GM10266 (cell line): ENCODE measurements around the gene ATP6V1E1.
"Not testable (repeated sequence)": the region's sequence is repeated elsewhere in the genome, so short reads cannot be mapped to it uniquely, and the experiment has no call there.

Experiments
- DNase-seq: peaks from one replicate; pipeline ENCODE4 v3.0.0; 2012; ENCODE audit errors: extremely low spot score
- TF ChIP-seq, protein P1 (sequence below): IDR thresholded peaks from 2 replicates; pipeline ENCODE4 v1.5.1; 2012; ENCODE audit warnings: mild to moderate bottlenecking, low read depth; ENCODE audit not compliant: control insufficient read depth, insufficient read depth; ENCODE audit errors: missing control alignments

Gene ATP6V1E1

DNA sequence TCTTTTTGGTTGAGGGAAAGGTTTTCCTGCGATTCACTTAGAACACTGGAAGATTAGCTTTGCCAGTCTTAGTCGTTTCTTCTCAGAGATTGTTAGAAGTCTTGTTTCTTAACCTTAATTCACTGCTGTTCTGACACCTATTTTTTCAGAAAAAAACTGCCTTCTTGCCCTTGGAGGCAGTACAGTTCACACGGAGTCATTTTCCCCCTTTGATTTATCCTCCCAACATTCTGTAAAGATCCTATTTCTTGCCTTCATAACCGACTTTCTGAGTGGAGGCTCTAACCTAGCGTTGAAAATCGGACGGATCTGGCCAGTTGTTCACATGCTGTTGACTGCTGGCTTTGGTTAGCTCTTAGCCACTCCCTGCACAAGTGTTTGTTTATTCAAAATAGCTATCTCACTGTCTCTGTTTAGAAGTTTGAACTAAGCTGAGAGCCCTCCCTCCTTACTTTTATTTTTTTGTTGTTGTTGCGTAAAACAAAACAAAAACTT, 10.7 kb upstream of the ATP6V1E1 start:
- peak; percentile 52 for DNase-seq
- TF ChIP-seq, protein P1, sequence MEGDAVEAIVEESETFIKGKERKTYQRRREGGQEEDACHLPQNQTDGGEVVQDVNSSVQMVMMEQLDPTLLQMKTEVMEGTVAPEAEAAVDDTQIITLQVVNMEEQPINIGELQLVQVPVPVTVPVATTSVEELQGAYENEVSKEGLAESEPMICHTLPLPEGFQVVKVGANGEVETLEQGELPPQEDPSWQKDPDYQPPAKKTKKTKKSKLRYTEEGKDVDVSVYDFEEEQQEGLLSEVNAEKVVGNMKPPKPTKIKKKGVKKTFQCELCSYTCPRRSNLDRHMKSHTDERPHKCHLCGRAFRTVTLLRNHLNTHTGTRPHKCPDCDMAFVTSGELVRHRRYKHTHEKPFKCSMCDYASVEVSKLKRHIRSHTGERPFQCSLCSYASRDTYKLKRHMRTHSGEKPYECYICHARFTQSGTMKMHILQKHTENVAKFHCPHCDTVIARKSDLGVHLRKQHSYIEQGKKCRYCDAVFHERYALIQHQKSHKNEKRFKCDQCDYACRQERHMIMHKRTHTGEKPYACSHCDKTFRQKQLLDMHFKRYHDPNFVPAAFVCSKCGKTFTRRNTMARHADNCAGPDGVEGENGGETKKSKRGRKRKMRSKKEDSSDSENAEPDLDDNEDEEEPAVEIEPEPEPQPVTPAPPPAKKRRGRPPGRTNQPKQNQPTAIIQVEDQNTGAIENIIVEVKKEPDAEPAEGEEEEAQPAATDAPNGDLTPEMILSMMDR = no peak

DNA sequence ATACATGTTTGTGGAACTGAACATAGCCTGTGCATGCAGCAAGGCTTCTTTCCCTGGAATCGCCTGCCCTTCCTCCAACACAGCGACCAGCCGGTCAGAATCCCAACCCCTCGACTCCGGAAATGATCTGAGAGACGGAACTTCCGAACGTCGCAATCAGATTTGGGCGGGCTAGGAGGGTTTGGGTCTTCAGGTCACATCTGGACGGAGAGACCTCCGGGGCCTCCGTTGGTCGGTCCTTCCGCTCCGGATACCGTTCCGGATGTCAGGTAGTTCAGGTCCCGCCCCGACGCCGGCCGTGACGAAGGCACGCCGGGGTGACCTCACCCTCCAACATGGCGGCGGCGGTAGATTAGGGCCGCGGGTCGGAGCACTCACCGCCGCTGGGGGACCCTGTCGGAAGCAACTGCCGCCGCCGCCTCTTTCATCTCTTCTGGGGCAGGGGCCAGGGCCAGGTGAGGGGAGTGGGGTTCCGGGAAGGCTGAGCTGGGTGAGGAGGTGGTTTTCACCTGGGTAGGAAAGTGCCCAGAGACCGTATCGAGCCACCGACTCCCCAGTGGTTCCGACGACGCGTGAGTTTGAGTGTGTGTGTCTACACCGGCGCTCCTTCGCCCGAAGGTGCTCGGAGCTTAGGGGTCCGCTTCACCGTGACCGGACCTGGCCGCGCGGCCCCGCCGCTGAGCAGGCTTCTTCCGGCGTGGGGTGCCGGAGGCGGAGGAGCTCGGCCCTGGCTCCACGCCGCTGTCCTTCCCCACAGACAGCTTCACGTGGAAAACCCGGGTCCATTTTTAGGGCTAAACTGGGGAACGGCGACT, 10.1 kb upstream of the ATP6V1E1 start, which contains the start of gene BCL2L13:
TSS of gene BCL2L13 (plus strand) at position 326 of the 815 bp plus-strand sequence. CDS start 16,955 bp downstream, outside the sequence.
- peak; percentile 91 for DNase-seq

DNA sequence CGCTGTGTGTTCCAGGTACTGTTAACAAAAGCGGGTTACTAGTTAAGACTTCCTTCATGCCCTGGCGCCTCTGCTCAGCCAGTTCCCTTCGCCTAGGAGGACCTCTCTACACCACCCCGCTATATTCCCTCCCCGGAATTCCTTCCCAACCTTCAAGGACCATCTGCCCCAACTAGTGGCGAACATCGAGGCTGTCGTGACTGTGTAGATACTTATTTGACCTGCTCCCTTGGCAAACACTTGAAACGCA, 9.6 kb upstream of the ATP6V1E1 start:
- DNase-seq = peak; percentile 37
- TF ChIP-seq, protein P1 = no peak

More for the DNA sequence above, 10.1 kb upstream of the ATP6V1E1 start, which contains the start of gene BCL2L13:
- TF ChIP-seq, protein P1 = peak; percentile 6

DNA sequence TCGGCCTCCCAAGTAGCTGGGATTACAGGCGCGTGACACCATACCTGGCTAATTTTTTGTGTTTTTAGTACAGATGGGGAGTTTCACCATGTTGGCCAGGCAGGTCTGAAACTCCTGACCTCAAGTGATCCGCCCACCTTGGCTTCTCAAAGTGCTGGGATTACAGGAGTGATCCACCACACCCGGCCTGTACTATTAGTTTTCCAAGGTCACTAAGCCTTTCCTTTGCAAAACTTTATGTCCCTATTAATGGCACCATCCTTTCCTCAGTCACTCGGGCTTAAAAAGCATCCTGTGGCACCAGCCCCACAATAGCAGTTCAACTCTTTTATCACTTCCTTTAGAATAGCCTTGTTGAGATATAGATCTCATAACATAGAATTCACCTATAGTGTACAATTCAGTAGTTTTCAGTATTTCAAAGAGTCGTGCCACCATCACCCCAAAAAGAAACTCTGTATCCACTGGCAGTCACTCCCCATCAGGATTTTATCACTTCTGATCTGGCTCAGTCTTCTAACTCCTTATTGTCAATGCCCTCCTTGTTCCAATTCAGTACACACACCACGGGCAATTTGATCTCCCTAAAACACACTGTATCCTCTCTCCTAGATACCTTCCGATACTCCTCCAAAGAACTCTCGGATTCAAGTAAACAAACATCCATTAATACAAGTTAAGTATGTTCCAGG, 9.1 kb upstream of the ATP6V1E1 start:
- DNase-seq = no peak
- TF ChIP-seq, protein P1 = no peak

DNA sequence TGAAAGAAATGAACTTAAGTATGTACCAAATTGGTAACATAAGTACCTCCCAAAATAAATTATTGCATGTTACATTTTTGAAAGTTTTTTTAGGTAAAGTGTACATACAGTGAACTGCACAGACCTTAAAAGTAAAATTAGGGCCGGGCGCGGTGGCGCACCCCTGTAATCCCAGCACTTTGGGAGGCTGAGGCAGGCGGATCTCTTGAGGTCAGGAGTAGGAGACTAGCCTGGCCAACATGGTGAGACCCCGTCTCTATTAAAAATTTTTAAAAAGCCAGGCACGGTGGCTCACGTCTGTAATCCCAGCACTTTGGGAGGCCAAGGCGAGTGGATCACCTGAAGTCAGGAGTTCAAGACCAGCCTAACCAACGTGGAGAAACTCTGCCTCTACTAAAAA, 8.3 kb upstream of the ATP6V1E1 start:
- not testable (repeated sequence) for DNase-seq

DNA sequence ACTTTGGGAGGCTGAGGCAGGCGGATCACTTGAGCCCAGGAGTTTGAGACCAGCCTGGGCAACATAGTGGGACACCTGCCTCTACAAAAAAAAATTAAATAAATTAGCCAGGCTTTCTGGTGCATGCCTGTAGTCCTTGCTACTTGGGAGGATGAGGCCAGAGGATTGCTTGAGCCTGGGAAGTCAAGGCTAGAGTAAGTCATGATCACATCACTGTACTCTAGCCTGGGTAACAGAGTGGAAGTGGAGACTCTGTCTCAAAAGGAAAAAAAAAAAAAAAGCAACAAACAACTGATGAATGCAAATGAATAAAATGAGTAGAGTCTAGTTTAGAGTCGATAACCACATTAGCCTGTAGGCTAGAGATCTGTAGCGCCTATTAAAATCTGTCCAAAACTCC, 6.1 kb upstream of the ATP6V1E1 start:
- no peak for DNase-seq
- TF ChIP-seq, protein P1 = no peak

DNA sequence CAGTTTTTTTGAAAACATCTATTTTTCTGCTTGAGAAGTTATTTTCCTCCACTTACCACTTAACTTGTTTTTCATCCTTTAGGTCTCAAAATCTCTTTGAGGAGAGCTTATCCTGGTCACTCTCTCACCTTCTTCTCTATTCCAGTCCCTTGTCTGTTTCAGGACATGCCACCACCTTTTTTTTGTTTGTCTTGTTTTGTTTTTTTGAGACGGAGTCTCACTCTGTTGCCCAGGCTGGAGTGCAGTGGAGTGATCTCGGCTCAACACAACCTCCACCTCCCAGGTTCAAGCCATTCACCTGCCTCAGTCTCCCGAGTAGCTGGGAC, 5.4 kb upstream of the ATP6V1E1 start:
- DNase-seq = no peak
- TF ChIP-seq, protein P1 = no peak
